T-helper 1 cell (primary cell): ENCODE measurements around the gene ZNF805.
A peak's percentile ranks its signal among the peaks of the same experiment; 100 is the strongest.
"Not testable (repeated sequence)": the region's sequence is repeated elsewhere in the genome, so short reads cannot be mapped to it uniquely, and the experiment has no call there.

Experiments
- DNase-seq, 5 donors: peaks; one replicate each; pipeline ENCODE4 v3.0.0-alpha.2; 2012 to 2020

The ZNF805 gene

GRCh38 chr19:57269515-57270250 lies 29.3 kb downstream of the ZNF805 start:
- DNase-seq: no peak

GRCh38 chr19:57271280-57271679 lies 30.8 kb downstream of the ZNF805 start:
- DNase-seq: no peak

- no peak for DNase-seq
These were observed 32.6 kb downstream of the ZNF805 start for GRCh38 chr19:57273014-57273413.

- DNase-seq: no peak
These were observed 36.0 kb downstream of the ZNF805 start for GRCh38 chr19:57276430-57276829.

- DNase-seq: not testable (repeated sequence)
These were observed 38.0 kb downstream of the ZNF805 start for GRCh38 chr19:57278481-57278880.

- peak; percentile 62 to 91 (median 70) for DNase-seq
These were observed 39.2 kb downstream of the ZNF805 start for GRCh38 chr19:57279418-57280164.

GRCh38 chr19:57280165-57280961 lies 39.9 kb downstream of the ZNF805 start, which contains the start of gene ZNF460:
Gene ZNF460, plus strand, starts transcription at chr19:57280485. Its CDS starts 322 bp downstream, at chr19:57280807.
- DNase-seq: peak; percentile 90 to 97 (median 92)

- DNase-seq: peak in 4 of 5 donors; percentile 6 to 28 (median 22)
These were observed 40.5 kb downstream of the ZNF805 start for GRCh38 chr19:57280962-57281400.

GRCh38 chr19:57282011-57282643 lies 41.7 kb downstream of the ZNF805 start:
- no peak for DNase-seq

GRCh38 chr19:57288373-57288772 lies 47.9 kb downstream of the ZNF805 start:
- DNase-seq: no peak

- DNase-seq: no peak
These were observed 50.5 kb downstream of the ZNF805 start for GRCh38 chr19:57290970-57291369.

GRCh38 chr19:57292547-57292946 lies 52.1 kb downstream of the ZNF805 start:
- DNase-seq: no peak

GRCh38 chr19:57293719-57294118 lies 53.3 kb downstream of the ZNF805 start:
- no peak for DNase-seq

GRCh38 chr19:57302020-57302465 lies 61.6 kb downstream of the ZNF805 start:
- DNase-seq: no peak

GRCh38 chr19:57302727-57303401 lies 62.4 kb downstream of the ZNF805 start:
- no peak for DNase-seq
